Fibroblast of lung (primary cell): Measurements from ENCODE around the gene SDK2. TPM values are rescaled to one million over a fixed set of nuclear protein-coding genes. Genes with fewer than 3 reads are reported as not detected.

Source experiments
- DNase-seq, 2 donors: peaks; one replicate each; pipeline versions ENCODE4 v3.0.0 to v3.0.0-alpha.2; 2010; ENCODE audit warnings: low read depth in 2 of 2
- H2AFZ ChIP-seq: 2 replicates; pipeline ENCODE4 v1.5.1; 2012; ENCODE audit warnings: low read length, control low read depth, inconsistent platforms
- H3K27ac ChIP-seq: 2 replicates; pipeline ENCODE4 v1.5.1; 2011; ENCODE audit warnings: low read length, control low read depth; ENCODE audit not compliant: insufficient read depth
- H3K27me3 ChIP-seq: 2 replicates; pipeline ENCODE4 v1.5.1; 2011; ENCODE audit warnings: mild to moderate bottlenecking, low read length; ENCODE audit not compliant: control insufficient read depth, insufficient read depth
- H3K36me3 ChIP-seq: 2 replicates; pipeline ENCODE4 v1.5.1; 2011; ENCODE audit warnings: low read length; ENCODE audit not compliant: control insufficient read depth, insufficient read depth
- H3K4me1 ChIP-seq: 2 replicates; pipeline ENCODE4 v1.5.1; 2011; ENCODE audit warnings: low read length; ENCODE audit not compliant: control insufficient read depth, insufficient read depth; ENCODE audit errors: extremely low read depth
- H3K4me2 ChIP-seq: 2 replicates; pipeline ENCODE4 v1.5.1; 2011; ENCODE audit warnings: low read length, control low read depth; ENCODE audit not compliant: insufficient read depth; ENCODE audit errors: extremely low read depth
- H3K4me3 ChIP-seq, 4 experiments: fragments of 200-600 bp in 1 of 4; sonication (generic) in 1 of 4; replicated peaks in 1 of 4; 2 replicates each; pipeline ENCODE4 v1.5.1; 2011 to 2016; ENCODE audit warnings: low read length in 4 of 4, low read depth in 3 of 4, mild to moderate bottlenecking in 3 of 4, control low read depth in 2 of 4, inconsistent platforms in 1 of 4, mixed read lengths in 1 of 4; ENCODE audit not compliant: insufficient read depth in 1 of 4; ENCODE audit errors: control extremely low read depth in 1 of 4
- H3K79me2 ChIP-seq: 2 replicates; pipeline ENCODE4 v1.5.1; 2012; ENCODE audit warnings: mild to moderate bottlenecking, low read length, inconsistent platforms; ENCODE audit not compliant: control insufficient read depth, insufficient read depth
- H3K9ac ChIP-seq: 2 replicates; pipeline ENCODE4 v1.5.1; 2011; ENCODE audit warnings: mild to moderate bottlenecking, low read length, control low read depth; ENCODE audit not compliant: insufficient read depth
- H3K9me3 ChIP-seq: 2 replicates; pipeline ENCODE4 v1.5.1; 2012; ENCODE audit warnings: low read depth, low read length; ENCODE audit not compliant: control insufficient read depth, insufficient read depth
- H4K20me1 ChIP-seq: 2 replicates; pipeline ENCODE4 v1.5.1; 2011; ENCODE audit warnings: low read length; ENCODE audit not compliant: control insufficient read depth, insufficient read depth; ENCODE audit errors: extremely low read depth
- CTCF ChIP-seq, 2 donors: IDR thresholded peaks in 1 of 2; conservative IDR thresholded peaks in 1 of 2; 1 replicate in 1 of 2; 2 replicates in 1 of 2; pipeline ENCODE4 v1.5.1; 2011 to 2012; ENCODE audit warnings: low read length in 2 of 2, control low read depth in 1 of 2, inconsistent platforms in 1 of 2, low read depth in 1 of 2, mild to moderate bottlenecking in 1 of 2
- EZH2 ChIP-seq: IDR thresholded peaks from 2 replicates; pipeline ENCODE4 v1.5.1; 2012; ENCODE audit warnings: low read length, control low read depth, mild to moderate bottlenecking; ENCODE audit errors: missing control alignments
- polyA plus RNA-seq, 2 donors: library from polyadenylated mRNA; depleted of rRNA in 1 of 2; stranded (reverse) in 1 of 2; unstranded in 1 of 2; fragments of >200 nt; gene quantifications; 2 replicates each; pipeline ENCODE4 v1.2.1, GENCODE V29; 2011 to 2012; ENCODE audit warnings: missing spikeins in 1 of 2
- total RNA-seq: library from RNA; depleted of rRNA; stranded (reverse); fragments of >200 nt; gene quantifications from 2 replicates; pipeline ENCODE4 v1.2.1, GENCODE V29; 2014

SDK2 gene
- total and polyA plus RNA-seq, 2 donors (not counting 1 experiment from before 2014, with no cell fraction given), result under 0.01 to 0.01 TPM

GRCh38 chr17:73304971-73305812 is 339.1 kb downstream of the SDK2 start:
- Histone ChIP-seq H3K4me3 (peak overlapping the region; percentile 45 to 55 (median 51)), H3K4me1 (peaks cover 45% of the 10 kb centered on the region), H3K9ac (peak overlapping the region; percentile 39), H3K27me3 (no peaks in the 10 kb centered on the region), H3K27ac (peak overlapping the region; percentile 98), H4K20me1 (no peaks in the 10 kb centered on the region), H3K36me3 (no peaks in the 10 kb centered on the region), H2AFZ (no peak overlapping the region), H3K79me2 (peaks cover 83% of the 10 kb centered on the region), H3K9me3 (no peaks in the 10 kb centered on the region), H3K4me2 (peak overlapping the region; percentile 99)
- no peak for TF ChIP-seq EZH2
- TF ChIP-seq CTCF (conservative IDR thresholded peaks at IDR 0.05 in 1 of 2, IDR thresholded peaks at IDR 0.05 in 1 of 2; ENCODE audit: low read depth in 1 of 2, low read length in 2 of 2), result peak; percentile 32 to 37
- peak; percentile 79 to 83 for DNase-seq

GRCh38 chr17:73304438-73304837 is 339.8 kb downstream of the SDK2 start:
- no peak overlapping the region for H3K9ac ChIP-seq
- peaks cover 41% of the 10 kb centered on the region for H3K4me1 ChIP-seq
- peak overlapping the region in 2 of 4 experiments; percentile 0 to 55 for H3K4me3 ChIP-seq

GRCh38 chr17:73302189-73302588 is 342.1 kb downstream of the SDK2 start:
- Histone ChIP-seq H3K4me1 (peaks cover 36% of the 10 kb centered on the region), H3K27me3 (no peaks in the 10 kb centered on the region), H3K9ac (no peak overlapping the region), H3K9me3 (no peaks in the 10 kb centered on the region), H3K4me2 (no peak overlapping the region), H2AFZ (no peak overlapping the region), H3K4me3 (no peak overlapping the region), H4K20me1 (no peaks in the 10 kb centered on the region), H3K36me3 (no peaks in the 10 kb centered on the region), H3K79me2 (peaks cover 78% of the 10 kb centered on the region), H3K27ac (no peak overlapping the region)
- DNase-seq, result peak in 1 of 2 donors; percentile 86
- no peak for TF ChIP-seq CTCF (conservative IDR thresholded peaks at IDR 0.05 in 1 of 2, IDR thresholded peaks at IDR 0.05 in 1 of 2; ENCODE audit: low read depth in 1 of 2, low read length in 2 of 2)
- no peak for TF ChIP-seq EZH2

More at GRCh38 chr17:73304438-73304837, 339.8 kb downstream of the SDK2 start:
- no peaks in the 10 kb centered on the region for H3K27me3 ChIP-seq
- H3K79me2 ChIP-seq, result peaks cover 83% of the 10 kb centered on the region
- TF ChIP-seq EZH2, result no peak
- peak overlapping the region; percentile 98 for H3K27ac ChIP-seq
- peak overlapping the region; percentile 99 for H3K4me2 ChIP-seq
- DNase-seq, result no peak
- no peaks in the 10 kb centered on the region for H3K36me3 ChIP-seq
- no peaks in the 10 kb centered on the region for H3K9me3 ChIP-seq
- H4K20me1 ChIP-seq, result no peaks in the 10 kb centered on the region
- no peak overlapping the region for H2AFZ ChIP-seq
